K562 (cell line): Measurements from ENCODE around the gene RAB17. TPM values are rescaled to one million over a fixed set of nuclear protein-coding genes. Genes with fewer than 3 reads are reported as not detected.

Experiments
- ATAC-seq: fragments of 200-7000 bp; cut with Tn5 transposase; 3 replicates; pipeline ENCODE4 v1.9.1; 2020; ENCODE audit warnings: moderate library complexity
- BruUV-seq: library from RNA; stranded (reverse); fragments of 400-500 nt; replicated peaks from 2 replicates; lab custom pipeline; 2021; lab: Mats Ljungman, UMichigan
- CTCF ChIA-PET: fragments of 300-600 bp; formaldehyde crosslinking; extraction: SDS; loops from one replicate; lab custom pipeline; 2021; ENCODE audit warnings: low intra/inter-chr PET ratio; lab: Yijun Ruan, JAX
- POLR2A ChIA-PET: fragments of 300-600, 350-650 bp; sonication (Branson Sonifier 250); formaldehyde crosslinking; extraction: SDS; loops from one replicate; lab custom pipeline; 2021; ENCODE audit warnings: antibody characterized with exemption, inconsistent platforms; lab: Yijun Ruan, JAX
- DNase-seq, 4 experiments: peaks; one replicate each; pipeline versions ENCODE4 v3.0.0 to v3.0.0-alpha.2; 2011 to 2018; ENCODE audit warnings: low spot score in 3 of 4, mixed read lengths in 3 of 4; ENCODE audit errors: extremely low read depth in 1 of 4
- FAIRE-seq: peaks from 2 replicates; lab custom pipeline; 2011; peaks lifted over from hg19 to GRCh38; lab: Jason Lieb, UNC
- H2AFZ ChIP-seq: 2 replicates; pipeline ENCODE4 v1.6.0; 2011; ENCODE audit warnings: low read depth, low read length, control low read depth, inconsistent platforms
- H3K27ac ChIP-seq: fragments of 200-600 bp; 3 replicates; pipeline ENCODE4 v1.8.0; 2011; ENCODE audit warnings: low read depth, mild to moderate bottlenecking, control low read depth, inconsistent platforms, low read length, moderate library complexity, mixed read lengths; ENCODE audit errors: extremely low read depth
- H3K27me3 ChIP-seq, 2 experiments: fragments of 300-600 bp in 1 of 2; 2 replicates in 1 of 2; 3 replicates in 1 of 2; pipeline versions ENCODE4 v1.6.0 to v1.8.0; 2011; ENCODE audit warnings: inconsistent platforms in 2 of 2, low read length in 2 of 2, mild to moderate bottlenecking in 1 of 2, mixed read lengths in 1 of 2, moderate library complexity in 1 of 2; ENCODE audit not compliant: control insufficient read depth in 2 of 2, insufficient read depth in 2 of 2
- H3K36me3 ChIP-seq: fragments of 300-600 bp; 3 replicates; pipeline ENCODE4 v1.8.0; 2011; ENCODE audit warnings: mild to moderate bottlenecking, low read length, inconsistent platforms; ENCODE audit not compliant: control insufficient read depth, insufficient read depth
- H3K4me1 ChIP-seq, 2 experiments: fragments of 200-600 bp in 1 of 2; replicated peaks in 1 of 2; 2 replicates in 1 of 2; 3 replicates in 1 of 2; pipeline versions ENCODE4 v1.5.1 to v1.8.0; 2011; ENCODE audit warnings: inconsistent platforms in 2 of 2, low read length in 2 of 2, mild to moderate bottlenecking in 1 of 2, mixed read lengths in 1 of 2, moderate library complexity in 1 of 2; ENCODE audit not compliant: control insufficient read depth in 2 of 2, insufficient read depth in 2 of 2
- H3K4me2 ChIP-seq: 2 replicates; pipeline ENCODE4 v1.6.1; 2011; ENCODE audit warnings: low read length, control low read depth, inconsistent platforms, mixed read lengths; ENCODE audit not compliant: insufficient read depth
- H3K4me3 ChIP-seq: fragments of 200-600 bp; sonication (generic), shearing (Covaris generic); 2 replicates; pipeline ENCODE4 v1.5.1; 2016; ENCODE audit warnings: control low read depth, inconsistent platforms
- H3K79me2 ChIP-seq: fragments of 200-600 bp; 3 replicates; pipeline ENCODE4 v1.8.0; 2011; ENCODE audit warnings: low read length, inconsistent platforms; ENCODE audit not compliant: control insufficient read depth, insufficient read depth
- H3K9ac ChIP-seq, 2 experiments: 2 replicates each; pipeline versions ENCODE4 v1.6.0 to v1.6.1; 2011; ENCODE audit warnings: low read depth in 2 of 2, low read length in 2 of 2, control low read depth in 1 of 2, inconsistent platforms in 1 of 2, mild to moderate bottlenecking in 1 of 2, mixed read lengths in 1 of 2; ENCODE audit not compliant: insufficient read depth in 1 of 2
- H3K9me1 ChIP-seq: one replicate; pipeline ENCODE4 v1.6.0; 2011; ENCODE audit warnings: inconsistent platforms, mild to moderate bottlenecking, low read length, moderate library complexity; ENCODE audit not compliant: control insufficient read depth, insufficient read depth
- H3K9me3 ChIP-seq: replicated peaks from 2 replicates; pipeline ENCODE4 v1.5.1; 2011; ENCODE audit warnings: low read depth, low read length, inconsistent platforms; ENCODE audit not compliant: control insufficient read depth, insufficient read depth
- H4K20me1 ChIP-seq: replicated peaks from 2 replicates; pipeline ENCODE4 v1.6.1; 2011; ENCODE audit warnings: low read length, inconsistent platforms, mixed read lengths; ENCODE audit not compliant: control insufficient read depth, insufficient read depth
- ETV5 ChIP-seq: sonication (generic); formaldehyde crosslinking; IDR thresholded peaks from 2 replicates; pipeline ENCODE4 v1.4.0; 2020; ENCODE audit warnings: low read depth, mild to moderate bottlenecking, missing genetic modification reagents
- HNRNPH1 ChIP-seq: fragments of 200-400 bp; formaldehyde crosslinking; optimal IDR thresholded peaks from 2 replicates; pipeline ENCODE3; 2017; ENCODE audit warnings: low read depth, mild to moderate bottlenecking, low read length, moderate library complexity
- MAFG ChIP-seq: fragments of 450-650 bp; conservative IDR thresholded peaks from 2 replicates; pipeline ENCODE4 v1.6.1; 2016; ENCODE audit warnings: missing genetic modification characterization, missing compliant biosample characterization
- MCM5 ChIP-seq: fragments of 450-650 bp; IDR thresholded peaks from 2 replicates; pipeline ENCODE4 v1.6.1; 2016; ENCODE audit warnings: low read depth
- MYNN ChIP-seq, 2 experiments: sonication (generic); formaldehyde crosslinking in 1 of 2; IDR thresholded peaks; 2 replicates each; pipeline versions ENCODE4 v1.5.0 to v1.6.1; 2016 to 2020; ENCODE audit warnings: antibody characterized with exemption in 1 of 2, missing genetic modification reagents in 1 of 2
- ZNF224 ChIP-seq: sonication (generic); formaldehyde crosslinking; IDR thresholded peaks from 2 replicates; pipeline ENCODE4 v1.8.0; 2022; ENCODE audit warnings: mild to moderate bottlenecking, missing genetic modification reagents
- ZNF764 ChIP-seq: fragments of 250-450 bp; sonication (Bioruptor Pico); IDR thresholded peaks from 2 replicates; pipeline ENCODE4 v1.4.0; 2020; ENCODE audit warnings: low read depth, mild to moderate bottlenecking, moderate library complexity
- WGBS: fragments of 100-300 bp; shearing (Covaris generic); methylation state at CpG from one replicate; pipeline ENCODE4 v1.1.6; 2016; ENCODE audit warnings: low coverage, mixed read lengths; ENCODE audit not compliant: insufficient coverage; ENCODE audit errors: missing lambda C conversion rate; 5-methylcytosine and 5-hydroxymethylcytosine counted together
- in situ Hi-C: fragments of 300-500 bp; cut with MboI; formaldehyde crosslinking; loops from 4 replicates; pipeline ENCODE4 v1.15.0; 2018; ENCODE audit warnings: inconsistent platforms, mixed read lengths
- intact Hi-C: fragments of 100-400 bp; cut with micrococcal nuclease; formaldehyde crosslinking; loops from 2 replicates; pipeline ENCODE4 v1.14.2; 2022
- polyA plus RNA-seq, 8 experiments: library from polyadenylated mRNA; depleted of rRNA in 4 of 8; stranded (reverse) in 5 of 8; unstranded in 3 of 8; fragments of >200 nt; fragmentation: Nextera tagmentation in 2 of 8; fragmentation: Illumina TruSeq in 1 of 8; extraction: Ambion mirVana in 2 of 8; extraction: Trizol in 1 of 8; gene quantifications; 2 replicates each; pipeline versions ENCODE4 v1.2.1 to v1.2.3, GENCODE V29; 2011 to 2014; ENCODE audit warnings: inconsistent platforms in 1 of 8, missing spikeins in 1 of 8
- total RNA-seq, 7 experiments: library from RNA; depleted of rRNA in 6 of 7; stranded (reverse); fragments of >200 nt in 6 of 7; fragmentation: Illumina TruSeq in 2 of 7; extraction: Trizol in 2 of 7; gene quantifications; 2 replicates each; pipeline versions ENCODE4 v1.2.1 to v1.2.3, GENCODE V29; 2011 to 2021; ENCODE audit warnings: low replicate concordance in 1 of 7

The RAB17 gene
- total and polyA plus RNA-seq, 9 of the 15 experiments (the other 6 are each of a cell fraction or from before 2014, with no cell fraction given), result 0.13 TPM; not detected in 8

DNA sequence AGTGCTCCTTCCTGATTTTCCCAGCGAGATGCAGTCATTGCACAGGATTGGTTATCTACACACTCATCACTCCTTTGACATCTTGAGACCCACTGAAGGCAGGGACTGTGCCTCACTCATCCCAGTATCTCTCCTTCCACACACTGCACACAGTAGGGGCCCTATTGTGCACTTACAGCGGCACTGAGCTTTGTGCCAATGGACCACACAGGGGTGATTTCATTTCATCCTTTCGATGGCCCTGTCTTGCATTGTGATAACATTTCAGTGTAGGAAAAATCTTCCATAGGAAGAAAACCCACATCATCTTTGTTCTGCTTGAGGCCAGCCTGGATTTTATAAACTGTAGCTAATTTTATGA is 25.8 kb upstream of the RAB17 start:
- Histone ChIP-seq H3K27ac (no peak overlapping the region), H3K36me3 (no peaks in the 10 kb centered on the region), H4K20me1 (no peaks in the 10 kb centered on the region), H3K9me3 (no peaks in the 10 kb centered on the region), H3K9ac (no peak overlapping the region), H3K4me1 (no peaks in the 10 kb centered on the region), H3K27me3 (peaks cover 0 to 25% of the 10 kb centered on the region in 2 experiments; a peak in 3 of 5 replicates), H3K79me2 (no peaks in the 10 kb centered on the region), H3K4me3 (no peak overlapping the region), H3K4me2 (no peak overlapping the region), H3K9me1 (no peaks in the 10 kb centered on the region), H2AFZ (no peak overlapping the region)
- in situ Hi-C loops, result no loop called here
- BruUV-seq, result no TSS peak
- DNase-seq (no peak), FAIRE-seq (no peak), ATAC-seq (no peak)
- POLR2A ChIA-PET, result no interaction called here
- TF ChIP-seq MAFG (tag) (no peak), HNRNPH1 (no peak), ZNF764 (CRISPR knock-in tag) (no peak), MYNN (IDR thresholded peaks at IDR 0.05) (no peak), MYNN (CRISPR knock-in tag; IDR thresholded peaks at IDR 0.05) (no peak), ETV5 (CRISPR knock-in tag) (no peak), ZNF224 (CRISPR knock-in tag) (no peak), MCM5 (no peak)
- CTCF ChIA-PET, result no interaction called here
- WGBS, result 0% methylated on average over 3 of the region's 3 CpGs
- intact Hi-C loops, result no loop called here
